BLaER1 (cell line): ENCODE results near the gene ENTHD1.
"Not testable (repeated sequence)": the region's sequence is repeated elsewhere in the genome, so short reads cannot be mapped to it uniquely, and the experiment has no call there.

Experiments used
- H3K27ac ChIP-seq: shearing (Covaris generic); formaldehyde crosslinking; 2 replicates; pipeline ENCODE4 v1.8.1; 2022
- H3K27me3 ChIP-seq: shearing (Covaris generic); formaldehyde crosslinking; 2 replicates; pipeline ENCODE4 v1.8.1; 2022
- H3K36me3 ChIP-seq: shearing (Covaris generic); formaldehyde crosslinking; 2 replicates; pipeline ENCODE4 v1.8.1; 2022
- H3K4me1 ChIP-seq: shearing (Covaris generic); formaldehyde crosslinking; 2 replicates; pipeline ENCODE4 v1.8.1; 2022
- H3K4me2 ChIP-seq: shearing (Covaris generic); formaldehyde crosslinking; 2 replicates; pipeline ENCODE4 v1.8.1; 2022
- H3K4me3 ChIP-seq: shearing (Covaris generic); formaldehyde crosslinking; 2 replicates; pipeline ENCODE4 v1.8.1; 2022
- H3K9ac ChIP-seq: shearing (Covaris generic); formaldehyde crosslinking; 2 replicates; pipeline ENCODE4 v1.8.1; 2022
- H3K9me3 ChIP-seq: shearing (Covaris generic); formaldehyde crosslinking; 2 replicates; pipeline ENCODE4 v1.8.1; 2022
- H4K20me1 ChIP-seq: shearing (Covaris generic); formaldehyde crosslinking; 2 replicates; pipeline ENCODE4 v1.8.1; 2022
- Cebpa-rat ChIP-seq: shearing (Covaris generic); IDR thresholded peaks from 2 replicates; pipeline ENCODE4 v1.8.1; 2022

The ENTHD1 gene

GRCh38 chr22:39880722-39881121, 12.8 kb downstream of the ENTHD1 start:
- Histone ChIP-seq H3K36me3 (no peaks in the 10 kb centered on the region), H3K4me1 (no peaks in the 10 kb centered on the region), H4K20me1 (no peaks in the 10 kb centered on the region), H3K27ac (no peak overlapping the region), H3K9me3 (0 out of 2 replicates have a peak, but pooled peaks cover 3% of the 10 kb centered on the region), H3K4me3 (no peak overlapping the region), H3K4me2 (no peak overlapping the region), H3K27me3 (no peaks in the 10 kb centered on the region), H3K9ac (no peak overlapping the region)
- no peak for TF ChIP-seq Cebpa-rat

GRCh38 chr22:39877079-39877845, 16.3 kb downstream of the ENTHD1 start:
- Histone ChIP-seq H4K20me1 (no peaks in the 10 kb centered on the region), H3K4me1 (no peaks in the 10 kb centered on the region), H3K36me3 (no peaks in the 10 kb centered on the region), H3K4me2 (no peak overlapping the region), H3K4me3 (no peak overlapping the region), H3K27me3 (no peaks in the 10 kb centered on the region), H3K9me3 (no peaks in the 10 kb centered on the region), H3K27ac (no peak overlapping the region), H3K9ac (no peak overlapping the region)
- no peak for TF ChIP-seq Cebpa-rat

GRCh38 chr22:39875176-39875885, 18.2 kb downstream of the ENTHD1 start:
- not testable (repeated sequence) for H3K27me3 ChIP-seq, H4K20me1 ChIP-seq, H3K4me1 ChIP-seq, H3K4me3 ChIP-seq, H3K27ac ChIP-seq, H3K9ac ChIP-seq, H3K9me3 ChIP-seq, H3K4me2 ChIP-seq, H3K36me3 ChIP-seq

GRCh38 chr22:39873965-39874364, 19.6 kb downstream of the ENTHD1 start:
- Histone ChIP-seq H3K27me3 (no peaks in the 10 kb centered on the region), H3K4me2 (no peak overlapping the region), H3K4me1 (no peaks in the 10 kb centered on the region), H3K9ac (no peak overlapping the region), H3K9me3 (no peaks in the 10 kb centered on the region), H4K20me1 (no peaks in the 10 kb centered on the region), H3K27ac (no peak overlapping the region), H3K4me3 (no peak overlapping the region), H3K36me3 (no peaks in the 10 kb centered on the region)
- TF ChIP-seq Cebpa-rat, result no peak

GRCh38 chr22:39872548-39872947, 21.0 kb downstream of the ENTHD1 start:
- Histone ChIP-seq H3K27ac (no peak overlapping the region), H4K20me1 (no peaks in the 10 kb centered on the region), H3K4me1 (peaks cover 13% of the 10 kb centered on the region), H3K9me3 (no peaks in the 10 kb centered on the region), H3K36me3 (no peaks in the 10 kb centered on the region), H3K27me3 (no peaks in the 10 kb centered on the region), H3K4me3 (no peak overlapping the region), H3K4me2 (no peak overlapping the region), H3K9ac (no peak overlapping the region)
- TF ChIP-seq Cebpa-rat, result no peak

- Histone ChIP-seq H3K9me3 (no peaks in the 10 kb centered on the region), H3K4me3 (no peak overlapping the region), H3K27me3 (no peaks in the 10 kb centered on the region), H3K4me2 (no peak overlapping the region), H3K9ac (no peak overlapping the region), H3K4me1 (peaks cover 16% of the 10 kb centered on the region), H3K27ac (no peak overlapping the region), H4K20me1 (no peaks in the 10 kb centered on the region), H3K36me3 (no peaks in the 10 kb centered on the region)
- TF ChIP-seq Cebpa-rat, result no peak
Observed at GRCh38 chr22:39871008-39871798, 22.4 kb downstream of the ENTHD1 start.

- not testable (repeated sequence) for H3K4me3 ChIP-seq, H4K20me1 ChIP-seq, H3K27me3 ChIP-seq, H3K9ac ChIP-seq, H3K4me2 ChIP-seq, H3K27ac ChIP-seq, H3K9me3 ChIP-seq, H3K36me3 ChIP-seq
- H3K4me1 ChIP-seq, result peaks cover 16% of the 10 kb centered on the region
Observed at GRCh38 chr22:39869797-39870196, 23.8 kb downstream of the ENTHD1 start.

GRCh38 chr22:39868741-39869140, 24.8 kb downstream of the ENTHD1 start:
- TF ChIP-seq Cebpa-rat, result no peak
- Histone ChIP-seq H3K4me1 (peaks cover 16% of the 10 kb centered on the region), H3K27ac (no peak overlapping the region), H3K9ac (no peak overlapping the region), H3K36me3 (no peaks in the 10 kb centered on the region), H4K20me1 (no peaks in the 10 kb centered on the region), H3K9me3 (no peaks in the 10 kb centered on the region), H3K27me3 (no peaks in the 10 kb centered on the region), H3K4me3 (no peak overlapping the region), H3K4me2 (peak overlapping the region; percentile 31)

GRCh38 chr22:39859903-39860588, 33.5 kb downstream of the ENTHD1 start:
- H3K4me3 ChIP-seq, result no peak overlapping the region
- H3K27ac ChIP-seq, result no peak overlapping the region
- H3K36me3 ChIP-seq, result no peaks in the 10 kb centered on the region
- no peak overlapping the region for H3K9ac ChIP-seq
- no peak for TF ChIP-seq Cebpa-rat
- no peaks in the 10 kb centered on the region for H3K9me3 ChIP-seq
- H3K4me1 ChIP-seq, result peaks cover 7% of the 10 kb centered on the region; the same call in 1 of the 2 replicates
- no peak overlapping the region for H3K4me2 ChIP-seq
- H4K20me1 ChIP-seq, result no peaks in the 10 kb centered on the region
- no peaks in the 10 kb centered on the region for H3K27me3 ChIP-seq

- Histone ChIP-seq H3K36me3 (no peaks in the 10 kb centered on the region), H3K9me3 (no peaks in the 10 kb centered on the region), H3K4me1 (peaks cover 18% of the 10 kb centered on the region), H3K27ac (no peak overlapping the region), H4K20me1 (no peaks in the 10 kb centered on the region), H3K4me3 (no peak overlapping the region), H3K9ac (no peak overlapping the region), H3K4me2 (no peak overlapping the region), H3K27me3 (no peaks in the 10 kb centered on the region)
- TF ChIP-seq Cebpa-rat, result no peak
Observed at GRCh38 chr22:39856588-39856987, 37.0 kb downstream of the ENTHD1 start.
